ENCODE data around the gene PXDN.
"Not testable (repeated sequence)": the region's sequence is repeated elsewhere in the genome, so short reads cannot be mapped to it uniquely, and the experiment has no call there.

PXDN gene

GRCh38 chr2:1726558-1726957 is 17.8 kb downstream of the PXDN start:
- DNase-seq (ENCODE audit: low read depth, low spot score) = no peak

- not testable (repeated sequence) for DNase-seq (ENCODE audit: low read depth, low spot score)
These were observed 20.0 kb downstream of the PXDN start for GRCh38 chr2:1724351-1724750.

- DNase-seq (ENCODE audit: low read depth, low spot score) = no peak
These were observed 20.8 kb downstream of the PXDN start for GRCh38 chr2:1723397-1724042.

- no peak for DNase-seq (ENCODE audit: low read depth, low spot score)
These were observed 21.6 kb downstream of the PXDN start for GRCh38 chr2:1722692-1723091.

GRCh38 chr2:1721706-1722646 is 22.3 kb downstream of the PXDN start:
- DNase-seq (ENCODE audit: low read depth, low spot score) = peak; percentile 89

- DNase-seq (ENCODE audit: low read depth, low spot score) = no peak
These were observed 25.7 kb downstream of the PXDN start for GRCh38 chr2:1718339-1719220.

GRCh38 chr2:1717113-1717512 is 27.2 kb downstream of the PXDN start:
- DNase-seq (ENCODE audit: low read depth, low spot score) = peak; percentile 82

GRCh38 chr2:1716441-1716840 is 27.9 kb downstream of the PXDN start:
- DNase-seq (ENCODE audit: low read depth, low spot score) = no peak

GRCh38 chr2:1716014-1716305 is 28.4 kb downstream of the PXDN start:
- not testable (repeated sequence) for DNase-seq (ENCODE audit: low read depth, low spot score)

GRCh38 chr2:1715184-1716013 is 28.9 kb downstream of the PXDN start:
- peak; percentile 77 for DNase-seq (ENCODE audit: low read depth, low spot score)

- no peak for DNase-seq (ENCODE audit: low read depth, low spot score)
These were observed 29.8 kb downstream of the PXDN start for GRCh38 chr2:1714291-1715064.

GRCh38 chr2:1713839-1714236 is 30.5 kb downstream of the PXDN start:
- no peak for DNase-seq (ENCODE audit: low read depth, low spot score)

GRCh38 chr2:1713142-1713838 is 31.0 kb downstream of the PXDN start:
- no peak for DNase-seq (ENCODE audit: low read depth, low spot score)

GRCh38 chr2:1709946-1710560 is 34.3 kb downstream of the PXDN start:
- DNase-seq (ENCODE audit: low read depth, low spot score) = no peak

- no peak for DNase-seq (ENCODE audit: low read depth, low spot score)
These were observed 35.0 kb downstream of the PXDN start for GRCh38 chr2:1709335-1709605.

GRCh38 chr2:1708476-1709334 is 35.6 kb downstream of the PXDN start:
- DNase-seq (ENCODE audit: low read depth, low spot score) = no peak

GRCh38 chr2:1707771-1708418 is 36.4 kb downstream of the PXDN start:
- peak; percentile 76 for DNase-seq (ENCODE audit: low read depth, low spot score)

Data from astrocyte of the hippocampus (primary cell).